GM12878 (cell line): ENCODE measurements around the gene MYRFL. TPM values are rescaled to one million over a fixed set of nuclear protein-coding genes. Genes with fewer than 3 reads are reported as not detected.

Source experiments
- ATAC-seq: fragments of 200-7000 bp; cut with Tn5 transposase; 3 replicates; pipeline ENCODE4 v1.9.1; 2020; ENCODE audit warnings: mild to moderate bottlenecking, moderate library complexity
- BruUV-seq: library from RNA; stranded (reverse); fragments of 400-500 nt; replicated peaks from 2 replicates; lab custom pipeline; 2021; lab: Mats Ljungman, UMichigan
- CTCF ChIA-PET: fragments of 300-600 bp; sonication (Branson Sonifier 250); formaldehyde crosslinking; extraction: SDS; loops from one replicate; lab custom pipeline; 2021; ENCODE audit warnings: inconsistent platforms; lab: Yijun Ruan, JAX
- POLR2A ChIA-PET: fragments of 350-600 bp; formaldehyde crosslinking; extraction: SDS; loops from one replicate; lab custom pipeline; 2021; ENCODE audit warnings: inconsistent platforms; lab: Charles Lee
- RAD21 ChIA-PET: fragments of 300-600 bp; sonication (Branson Sonifier 250); formaldehyde crosslinking; loops from one replicate; lab custom pipeline; 2023; ENCODE audit warnings: antibody characterized with exemption; ENCODE audit not compliant: unreplicated experiment; lab: Charles Lee
- SMC1A ChIA-PET: fragments of 300-600 bp; sonication (Branson Sonifier 250); formaldehyde crosslinking; loops from one replicate; lab custom pipeline; 2023; ENCODE audit not compliant: unreplicated experiment, uncharacterized antibody; lab: Charles Lee
- DNase-seq: peaks from one replicate; pipeline ENCODE4 v3.0.0-alpha.2; 2011; ENCODE audit warnings: low read depth, low spot score
- FAIRE-seq: peaks from 3 replicates; lab custom pipeline; 2011; peaks lifted over from hg19 to GRCh38; lab: Jason Lieb, UNC
- H2AFZ ChIP-seq: 2 replicates; pipeline ENCODE4 v1.6.0; 2011; ENCODE audit warnings: low read depth, low read length, control low read depth; ENCODE audit not compliant: control insufficient read depth
- H3K27ac ChIP-seq: 2 replicates; pipeline ENCODE4 v1.5.1; 2011; ENCODE audit warnings: control low read depth; ENCODE audit not compliant: control insufficient read depth, insufficient read depth
- H3K27me3 ChIP-seq, 2 experiments: replicated peaks in 1 of 2; 2 replicates each; pipeline versions ENCODE4 v1.6.0 to v1.6.1; 2011; ENCODE audit warnings: low read length in 1 of 2; ENCODE audit not compliant: control insufficient read depth in 2 of 2, insufficient read depth in 2 of 2
- H3K36me3 ChIP-seq, 2 experiments: 2 replicates each; pipeline ENCODE4 v1.5.1; 2011; ENCODE audit warnings: low read length in 1 of 2; ENCODE audit not compliant: control insufficient read depth in 2 of 2, insufficient read depth in 2 of 2
- H3K4me1 ChIP-seq: 2 replicates; pipeline ENCODE4 v1.6.1; 2011; ENCODE audit warnings: mild to moderate bottlenecking, low read length, moderate library complexity, mixed read lengths; ENCODE audit not compliant: control insufficient read depth, insufficient read depth
- H3K4me2 ChIP-seq: 2 replicates; pipeline ENCODE4 v1.6.0; 2011; ENCODE audit warnings: control low read depth; ENCODE audit not compliant: control insufficient read depth, insufficient read depth
- H3K4me3 ChIP-seq: fragments of 200-600 bp; sonication (generic); 2 replicates; pipeline ENCODE4 v1.5.1; 2016
- H3K79me2 ChIP-seq: 2 replicates; pipeline ENCODE4 v1.6.0; 2011; ENCODE audit warnings: low read length; ENCODE audit not compliant: control insufficient read depth, insufficient read depth
- H3K9ac ChIP-seq: 2 replicates; pipeline ENCODE4 v1.8.0; 2011; ENCODE audit warnings: low read length, control low read depth, mixed read lengths; ENCODE audit not compliant: control insufficient read depth, insufficient read depth
- H3K9me3 ChIP-seq: replicated peaks from 3 replicates; pipeline ENCODE4 v1.5.1; 2011; ENCODE audit warnings: mild to moderate bottlenecking, low read length; ENCODE audit not compliant: control insufficient read depth, insufficient read depth
- H4K20me1 ChIP-seq: 2 replicates; pipeline ENCODE4 v1.6.0; 2011; ENCODE audit not compliant: control insufficient read depth, insufficient read depth
- FOXM1 ChIP-seq: IDR thresholded peaks from 2 replicates; pipeline ENCODE4 v1.6.1; 2012; ENCODE audit warnings: low read depth, mild to moderate bottlenecking, inconsistent platforms, low read length, moderate library complexity
- PKNOX1 ChIP-seq: fragments of 450-650 bp; IDR thresholded peaks from 2 replicates; pipeline ENCODE4 v1.6.1; 2016; ENCODE audit warnings: mild to moderate bottlenecking
- POLR2A ChIP-seq: IDR thresholded peaks from 2 replicates; pipeline ENCODE4 v1.6.1; 2011; ENCODE audit warnings: low read depth, mild to moderate bottlenecking, low read length
- RBBP5 ChIP-seq: fragments of 200-600 bp; sonication (generic); conservative IDR thresholded peaks from 2 replicates; pipeline ENCODE4 v1.6.1; 2016
- SKIL ChIP-seq: fragments of 450-650 bp; IDR thresholded peaks from 2 replicates; pipeline ENCODE4 v1.6.1; 2017; ENCODE audit warnings: mild to moderate bottlenecking, low read depth, inconsistent platforms; ENCODE audit not compliant: poor library complexity, severe bottlenecking
- SP1 ChIP-seq: IDR thresholded peaks from one replicate; pipeline ENCODE4 v1.6.1; 2011; ENCODE audit warnings: low read depth, low read length
- WGBS: methylation state at CpG from one replicate; pipeline ENCODE4 v1.1.6; 2016; ENCODE audit warnings: low lambda C conversion rate; ENCODE audit not compliant: insufficient replicate concordance, insufficient coverage; ENCODE audit errors: missing lambda C conversion rate; 5-methylcytosine and 5-hydroxymethylcytosine counted together
- in situ Hi-C: fragments of 300-500 bp; cut with MboI; formaldehyde crosslinking; loops from 9 replicates; pipeline ENCODE4 v1.14.3; 2018; ENCODE audit warnings: mixed read lengths
- intact Hi-C: fragments of 100-400 bp; cut with micrococcal nuclease; formaldehyde crosslinking; loops from one replicate; pipeline ENCODE4 v1.14.2; 2022; ENCODE audit not compliant: unreplicated experiment
- polyA plus RNA-seq, 11 experiments: library from polyadenylated mRNA; depleted of rRNA in 4 of 11; unstranded in 6 of 11; stranded (reverse) in 5 of 11; fragments of >200 nt; fragmentation: Nextera tagmentation in 4 of 11; fragmentation: Illumina TruSeq in 1 of 11; extraction: Ambion mirVana in 4 of 11; extraction: Trizol in 1 of 11; gene quantifications; 1 replicate in 1 of 11; 2 replicates in 10 of 11; pipeline versions ENCODE4 v1.2.1 to v1.2.3, GENCODE V29; 2011 to 2016; ENCODE audit warnings: inconsistent platforms in 2 of 11, missing spikeins in 2 of 11, low read depth in 1 of 11
- total RNA-seq, 4 experiments: library from RNA; depleted of rRNA in 3 of 4; stranded (reverse); fragments of >200 nt in 3 of 4; fragmentation: Illumina TruSeq in 1 of 4; extraction: Trizol in 1 of 4; gene quantifications; 2 replicates each; pipeline versions ENCODE4 v1.2.1 to v1.2.3, GENCODE V29; 2013 to 2021

Gene MYRFL
- total and polyA plus RNA-seq, 10 of the 15 experiments (the other 5 are each of a cell fraction or from before 2014, with no cell fraction given): 0.24 to 1.8 (median 0.64) TPM

- H3K36me3 ChIP-seq: no peaks in the 10 kb centered on the region
- CTCF ChIA-PET: no interaction called here
- no peak for DNase-seq
- in situ Hi-C loops (no loop called here), intact Hi-C loops (no loop called here)
- H3K79me2 ChIP-seq: no peaks in the 10 kb centered on the region
- BruUV-seq: no TSS peak
- no peak for ATAC-seq
- POLR2A ChIA-PET: no interaction called here
- SMC1A ChIA-PET: no interaction called here
- WGBS: 44% methylated on average over 6 of the region's 6 CpGs
- FAIRE-seq: no peak
- H3K9me3 ChIP-seq: no peaks in the 10 kb centered on the region
- H3K4me3 ChIP-seq: no peak overlapping the region
- H2AFZ ChIP-seq: no peak overlapping the region
- H3K27me3 ChIP-seq: no peaks in the 10 kb centered on the region
- RAD21 ChIA-PET: interaction anchor here (1.1 kb wide), 1 partner anchor 599 kb away, joined by 4 read pairs; no protein-coding TSS in a partner anchor
- no peak overlapping the region for H3K9ac ChIP-seq
- H3K4me1 ChIP-seq: no peaks in the 10 kb centered on the region
- TF ChIP-seq SP1: no peak
- no peak for TF ChIP-seq POLR2A
- TF ChIP-seq SKIL: no peak
- no peak for TF ChIP-seq FOXM1
- TF ChIP-seq PKNOX1: no peak
- no peak for TF ChIP-seq RBBP5
- H3K4me2 ChIP-seq: no peak overlapping the region
- H4K20me1 ChIP-seq: no peaks in the 10 kb centered on the region
- H3K27ac ChIP-seq: no peak overlapping the region
These were observed 153.0 kb downstream of the MYRFL start for GRCh38 chr12:69978020-69978419.
